GM21515 (cell line): ENCODE data around the gene CNMD.

ENCODE experiments used
- ATAC-seq: cut with Tn5 transposase; IDR thresholded peaks from one replicate; pipeline ENCODE4 v1.9.1; 2021; ENCODE audit not compliant: unreplicated experiment

Gene CNMD

DNA sequence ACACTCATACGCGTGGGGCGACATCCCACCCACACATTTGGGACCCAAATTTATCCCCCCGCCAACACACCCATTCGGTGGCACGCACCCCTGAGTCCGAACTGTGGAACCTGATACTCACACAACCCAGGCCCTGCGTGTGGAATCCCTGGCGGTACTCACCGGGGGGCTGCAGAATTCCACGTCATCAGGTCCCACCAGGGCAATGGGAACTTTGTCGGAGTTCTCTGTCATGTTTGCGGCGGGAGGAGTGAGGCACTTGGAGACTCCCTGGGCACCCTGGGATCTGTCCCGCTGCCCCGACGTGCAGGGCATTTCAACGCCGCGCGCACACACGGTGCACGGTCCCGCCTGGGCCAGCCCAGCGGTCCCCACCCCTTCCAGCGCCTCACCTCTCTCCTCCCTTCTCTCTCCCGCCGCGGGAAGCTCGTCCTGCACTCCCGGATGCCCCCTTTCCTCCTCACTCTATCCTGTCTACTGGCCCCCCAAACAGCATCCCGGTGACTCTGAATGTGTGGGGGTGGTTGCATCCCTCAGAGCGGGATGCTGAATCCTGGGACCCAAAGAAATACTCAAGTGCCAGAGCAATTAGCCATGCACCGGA lies at the start of gene CNMD:
Gene CNMD (minus strand): TSS at position 353 of the 604 bp plus-strand sequence. CDS start 119 bp downstream, at position 234.
- no peak for ATAC-seq

- ATAC-seq, result no peak
These were observed 48.4 kb upstream of the CNMD start for GRCh38 chr13:52788011-52788410.

GRCh38 chr13:52787235-52787634 lies 47.6 kb upstream of the CNMD start:
- no peak for ATAC-seq

DNA sequence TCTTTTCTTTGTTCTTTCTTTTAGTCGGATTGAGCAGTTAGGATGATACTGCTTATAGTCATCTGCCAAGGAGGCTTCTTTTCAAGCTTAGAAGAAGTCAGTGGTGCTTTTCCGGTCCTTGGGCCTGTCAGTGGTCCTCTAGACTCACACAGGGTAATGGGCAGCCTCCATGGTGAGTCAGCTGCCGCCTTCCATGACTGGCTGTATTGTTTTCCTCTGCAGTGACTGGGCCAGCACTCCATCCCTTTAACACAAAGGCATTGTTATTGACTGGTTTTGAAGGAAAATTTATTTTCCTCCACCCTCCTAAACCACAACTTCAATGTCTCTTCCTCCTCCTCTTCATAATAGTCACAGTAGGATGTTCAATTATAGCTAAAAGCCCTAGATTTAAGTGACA lies 47.1 kb upstream of the CNMD start:
- ATAC-seq, result no peak

DNA sequence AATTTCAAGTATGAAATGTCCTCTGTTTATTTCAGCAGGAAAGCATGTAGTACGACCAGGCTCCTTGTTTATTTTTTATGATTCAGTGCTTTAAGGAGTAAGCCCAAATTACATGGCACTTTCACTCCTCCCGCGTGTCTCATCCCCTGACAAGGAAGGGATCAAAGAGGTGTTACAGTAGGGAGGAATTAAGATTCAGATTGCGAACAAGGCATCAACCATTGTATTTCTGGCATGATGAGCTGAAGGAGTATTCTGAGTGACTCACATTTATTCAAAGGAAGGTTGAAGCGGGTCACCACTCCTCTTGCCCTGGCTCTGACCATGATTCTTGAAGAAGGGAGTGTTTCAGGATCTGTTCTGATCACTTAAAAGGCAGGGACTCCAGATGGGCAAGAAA lies 46.1 kb upstream of the CNMD start:
- no peak for ATAC-seq

DNA sequence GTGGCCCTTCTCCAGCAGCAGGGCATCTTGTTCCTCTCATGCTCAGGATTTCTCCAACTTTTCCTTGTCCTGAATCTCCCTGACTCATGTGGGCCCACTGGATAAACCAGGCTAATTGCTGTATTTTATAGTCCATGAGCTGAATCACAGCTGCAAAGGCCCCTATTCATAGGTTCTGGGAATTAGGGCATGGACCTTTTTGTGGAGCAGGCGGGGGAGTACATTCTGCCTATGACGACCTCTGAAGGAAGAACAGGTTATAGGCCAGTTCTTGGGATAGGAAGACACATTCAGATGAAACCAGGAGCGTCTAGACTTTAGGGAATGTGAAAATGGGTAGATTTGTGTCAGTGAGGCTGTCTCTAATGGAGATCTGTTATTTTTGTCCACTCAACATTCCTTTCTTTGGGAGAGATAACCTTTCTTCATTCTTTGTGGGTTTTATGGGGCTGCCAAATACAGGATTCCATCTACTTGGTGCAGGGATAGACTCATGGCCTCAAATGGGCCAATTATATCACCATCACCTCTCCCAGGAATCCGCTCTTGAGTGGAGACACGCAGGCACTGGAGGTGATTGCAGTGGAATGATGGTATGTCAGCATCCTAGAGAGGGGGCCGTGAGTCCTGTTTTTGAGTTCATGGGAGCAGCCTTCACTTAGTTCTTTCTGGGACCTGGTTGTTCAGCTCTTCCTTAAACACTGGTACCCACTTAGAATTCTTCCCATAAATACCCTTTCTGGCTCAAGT lies 45.1 kb upstream of the CNMD start:
- no peak for ATAC-seq

DNA sequence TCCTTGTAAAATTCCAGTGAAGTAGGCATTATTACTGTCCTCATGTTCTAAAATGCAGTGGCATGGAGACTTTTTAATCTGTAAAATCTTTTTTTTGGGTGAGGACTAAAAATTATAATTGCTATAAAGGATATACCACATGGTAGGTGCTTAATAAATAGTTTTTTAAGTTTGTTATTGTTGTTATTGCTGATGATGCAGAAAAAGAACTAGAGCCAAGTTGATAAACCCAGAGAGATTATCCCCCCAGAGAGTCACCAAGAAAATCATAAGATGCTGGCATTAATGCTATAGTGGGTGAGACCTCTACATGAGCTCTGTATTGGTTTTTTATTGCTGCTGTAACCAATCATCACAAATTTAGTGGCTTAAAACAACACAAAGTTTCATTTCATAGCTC lies 44.3 kb upstream of the CNMD start:
- no peak for ATAC-seq

- ATAC-seq, result no peak
These were observed 43.1 kb upstream of the CNMD start for GRCh38 chr13:52782471-52783448.

GRCh38 chr13:52780611-52781010 lies 41.0 kb upstream of the CNMD start:
- ATAC-seq, result no peak

DNA sequence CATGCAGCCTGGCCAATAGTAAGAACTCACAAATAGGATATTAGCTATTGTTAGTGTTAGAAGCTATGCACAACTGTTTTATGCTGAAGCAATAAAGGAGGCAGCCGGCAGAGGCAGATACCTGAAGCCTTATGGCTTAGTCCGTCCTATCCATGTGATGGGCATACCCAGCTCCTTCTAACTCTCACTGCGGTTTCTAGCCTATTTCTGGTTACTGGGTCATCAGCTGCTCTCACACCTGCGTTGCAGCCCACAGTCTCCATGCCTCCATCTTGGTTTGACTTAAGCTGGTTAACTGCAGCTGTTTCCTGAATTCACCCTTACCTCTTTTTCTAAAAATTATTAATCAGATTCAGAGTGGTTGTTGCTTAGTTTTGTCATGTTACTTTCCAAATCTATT lies 40.5 kb upstream of the CNMD start:
- no peak for ATAC-seq

GRCh38 chr13:52779103-52779502 lies 39.5 kb upstream of the CNMD start:
- no peak for ATAC-seq

DNA sequence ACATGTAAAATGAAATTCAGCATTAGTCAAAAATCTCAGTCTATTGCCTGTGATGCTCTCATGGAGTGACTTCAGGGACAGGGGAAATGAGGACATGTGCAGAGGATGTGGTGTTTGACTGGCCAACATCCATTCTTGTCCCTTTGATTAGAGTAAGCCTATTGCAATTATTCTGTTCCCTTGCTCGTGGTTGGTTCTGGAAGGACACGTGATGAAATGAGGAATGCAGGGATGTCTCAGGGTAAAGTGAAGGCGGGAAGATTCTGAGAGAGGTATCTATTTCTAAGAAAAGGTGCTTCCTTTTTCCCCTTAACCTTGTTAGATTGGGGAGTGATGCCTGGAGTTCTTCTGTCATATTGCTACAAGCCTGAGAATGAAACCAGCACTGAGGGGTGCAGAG lies 37.1 kb upstream of the CNMD start:
- no peak for ATAC-seq

DNA sequence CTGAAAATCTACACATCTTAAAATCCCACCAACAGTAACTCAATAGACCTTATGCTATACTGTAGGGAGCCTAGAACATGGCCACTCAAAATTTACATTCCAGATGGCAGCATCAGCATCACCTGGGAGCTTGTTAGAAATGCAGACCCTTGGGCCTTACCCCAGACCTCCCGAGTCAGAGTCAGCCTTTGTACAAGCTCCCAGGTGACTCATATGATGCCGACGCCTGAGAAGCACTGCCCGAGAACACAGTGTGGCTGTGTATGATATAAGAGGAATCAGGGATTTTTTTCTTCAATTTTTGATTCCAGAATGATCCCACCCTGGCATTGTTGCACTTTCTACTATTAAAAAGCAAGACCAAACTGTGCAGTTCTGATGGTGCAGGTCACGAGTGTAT lies 35.9 kb upstream of the CNMD start:
- no peak for ATAC-seq

DNA sequence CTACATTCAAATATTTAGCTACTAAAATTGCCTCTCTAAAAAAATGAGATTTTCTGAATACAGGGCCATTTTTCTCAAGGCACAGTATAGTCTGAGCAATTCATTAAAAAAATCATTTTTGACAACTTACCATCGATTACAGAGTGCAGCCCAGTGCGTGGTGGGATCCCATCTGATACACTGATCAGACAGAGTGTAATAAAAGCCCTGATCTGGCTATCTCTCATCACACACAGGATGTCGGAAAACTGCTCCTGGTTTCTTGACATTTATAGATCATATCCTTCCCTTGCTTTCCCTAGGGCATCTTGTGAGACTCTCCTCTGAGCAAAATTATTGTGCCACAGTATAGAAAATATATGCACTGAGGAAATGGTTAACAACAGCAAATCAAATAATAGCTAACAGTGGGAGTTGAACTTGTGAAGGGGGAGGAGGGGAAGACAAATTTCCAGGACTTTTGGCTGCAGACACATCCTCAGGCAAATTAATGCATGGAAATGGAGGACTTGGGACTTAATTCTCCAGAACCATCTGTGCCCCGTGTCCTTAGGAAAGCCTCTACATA lies 28.4 kb upstream of the CNMD start:
- no peak for ATAC-seq

- ATAC-seq, result no peak
These were observed 26.2 kb upstream of the CNMD start for GRCh38 chr13:52765611-52766390.

DNA sequence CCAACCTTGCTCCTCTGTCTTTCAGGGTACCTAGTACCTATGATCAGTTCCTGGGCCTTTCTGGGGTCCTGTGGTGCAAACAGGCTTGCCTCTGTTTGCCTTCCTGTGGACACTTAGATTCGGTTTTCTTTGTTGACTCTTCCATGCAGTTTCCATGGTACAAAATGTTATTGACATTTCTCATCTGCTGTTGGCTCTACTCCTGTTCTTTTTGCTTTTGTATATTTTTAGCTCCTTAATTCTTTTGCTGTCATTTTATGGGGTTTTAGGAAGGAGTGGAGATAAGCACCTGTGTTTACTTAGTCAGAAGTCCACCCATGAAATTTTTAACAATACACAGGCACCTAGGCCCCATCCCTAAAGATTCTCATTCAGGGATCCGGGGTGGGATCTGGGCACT lies 20.5 kb upstream of the CNMD start:
- ATAC-seq, result no peak

DNA sequence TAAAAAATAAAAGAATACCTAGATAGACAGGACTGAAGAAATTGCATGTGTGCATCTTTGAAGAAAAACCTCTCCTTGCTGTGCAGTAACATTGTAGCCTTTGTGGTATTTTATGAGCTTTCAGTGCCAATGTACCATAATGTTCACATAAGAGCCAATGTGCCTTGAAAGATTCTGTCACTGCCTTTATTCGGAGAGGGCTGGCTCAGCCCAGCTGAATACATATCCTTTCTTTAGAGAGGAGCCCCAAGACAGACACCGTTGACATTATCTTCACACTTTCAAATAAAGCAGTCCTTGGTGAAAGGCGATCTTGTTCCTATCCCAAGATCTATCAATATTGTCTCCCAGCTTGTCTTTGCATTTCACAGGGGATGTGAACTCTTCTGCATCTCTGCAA lies 18.5 kb upstream of the CNMD start:
- ATAC-seq, result no peak

GRCh38 chr13:52751196-52751595 lies 11.6 kb upstream of the CNMD start:
- no peak for ATAC-seq

- no peak for ATAC-seq
These were observed 11.1 kb upstream of the CNMD start for GRCh38 chr13:52750713-52751112.

DNA sequence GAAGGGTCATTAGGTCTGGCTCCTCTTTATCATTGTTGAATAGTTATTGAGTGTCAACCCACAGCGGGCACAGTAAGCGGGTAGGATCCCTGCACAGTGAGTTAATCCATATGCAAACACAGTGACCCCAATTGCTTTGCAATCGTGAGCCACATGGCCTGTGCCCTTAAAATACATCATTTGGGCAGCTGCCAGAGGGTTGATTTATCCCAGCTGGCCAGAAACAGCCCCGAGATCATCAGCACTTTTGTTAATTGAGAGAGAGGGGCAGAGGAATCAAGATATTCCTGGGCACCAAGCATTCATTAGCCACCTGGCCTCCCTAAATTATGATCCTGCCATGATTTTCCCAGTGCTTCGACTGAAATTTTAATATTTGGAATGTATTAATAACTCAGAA lies 9.8 kb upstream of the CNMD start:
- no peak for ATAC-seq

- ATAC-seq, result no peak
These were observed 6.5 kb upstream of the CNMD start for GRCh38 chr13:52746141-52746540.
